HepG2 (cell line): ENCODE data around the gene ZNF117. TPM values are rescaled to one million over a fixed set of nuclear protein-coding genes. Genes with fewer than 3 reads are reported as not detected.

Source experiments
- GATA4 ChIP-seq: sonication (generic); IDR thresholded peaks from 2 replicates; pipeline ENCODE4 v1.6.1; 2016; ENCODE audit warnings: antibody characterized with exemption, low read depth, borderline replicate concordance
- MYC ChIP-seq: sonication (generic); formaldehyde crosslinking; IDR thresholded peaks from 2 replicates; pipeline ENCODE4 v1.9.0; 2021; ENCODE audit warnings: missing genetic modification reagents, borderline replicate concordance
- PHB2 ChIP-seq: fragments of 450-650 bp; IDR thresholded peaks from 2 replicates; pipeline ENCODE4 v1.6.1; 2018; ENCODE audit not compliant: partially characterized antibody
- RFXAP ChIP-seq: sonication (generic); formaldehyde crosslinking; IDR thresholded peaks from 2 replicates; pipeline ENCODE4 v1.4.0; 2020; ENCODE audit warnings: missing genetic modification reagents, borderline replicate concordance
- SAP130 ChIP-seq: IDR thresholded peaks from 2 replicates; pipeline ENCODE4 v1.6.1; 2016; ENCODE audit warnings: low read depth
- ZFY ChIP-seq: sonication (generic); formaldehyde crosslinking; IDR thresholded peaks from 2 replicates; pipeline ENCODE4 v1.4.0; 2020; ENCODE audit warnings: missing genetic modification reagents
- ZNF207 ChIP-seq: fragments of 450-650 bp; IDR thresholded peaks from 2 replicates; pipeline ENCODE4 v1.6.1; 2016; ENCODE audit warnings: antibody characterized with exemption, borderline replicate concordance
- ZNF274 ChIP-seq: sonication (generic); formaldehyde crosslinking; IDR thresholded peaks from 2 replicates; pipeline ENCODE4 v1.5.1; 2020; ENCODE audit warnings: mild to moderate bottlenecking, missing genetic modification reagents
- ZNF354B ChIP-seq: sonication (generic); formaldehyde crosslinking; IDR thresholded peaks from 2 replicates; pipeline ENCODE4 v1.8.0; 2022; ENCODE audit warnings: mild to moderate bottlenecking, missing genetic modification reagents
- ZNF768 ChIP-seq: sonication (generic); formaldehyde crosslinking; IDR thresholded peaks from 2 replicates; pipeline ENCODE4 v1.4.0; 2020; ENCODE audit warnings: missing genetic modification reagents
- ZNF776 ChIP-seq: sonication (generic); formaldehyde crosslinking; IDR thresholded peaks from 2 replicates; pipeline ENCODE4 v1.4.0; 2020; ENCODE audit warnings: mild to moderate bottlenecking, missing genetic modification reagents
- polyA plus RNA-seq, 8 experiments: library from polyadenylated mRNA; depleted of rRNA in 3 of 8; stranded (reverse) in 7 of 8; unstranded in 1 of 8; fragments of >200 nt; fragmentation: Illumina TruSeq in 4 of 8; extraction: Trizol in 4 of 8; gene quantifications; 2 replicates each; pipeline versions ENCODE4 v1.2.1 to v1.2.3, GENCODE V29; 2011 to 2016; ENCODE audit warnings: low read depth in 4 of 8, missing spikeins in 1 of 8, mixed read lengths in 1 of 8; ENCODE audit not compliant: insufficient read depth in 1 of 8
- total RNA-seq, 5 experiments: library from RNA; depleted of rRNA; stranded (reverse); fragments of >200 nt; fragmentation: Illumina TruSeq; extraction: Trizol; gene quantifications; 2 replicates each; pipeline ENCODE4 v1.2.3, GENCODE V29; 2016; ENCODE audit warnings: low read depth in 1 of 5
- TF ChIP-seq, protein P1 (sequence below): sonication (generic); formaldehyde crosslinking; IDR thresholded peaks from 2 replicates; pipeline ENCODE4 v1.4.0; 2020; ENCODE audit warnings: missing genetic modification reagents, borderline replicate concordance
- TF ChIP-seq, protein P2 (sequence below): IDR thresholded peaks from 2 replicates; pipeline ENCODE4 v1.6.1; 2016; ENCODE audit warnings: low read depth, control low read depth
- TF ChIP-seq, protein P3 (sequence below), 2 experiments: sonication (generic) in 1 of 2; formaldehyde crosslinking in 1 of 2; IDR thresholded peaks; 2 replicates each; pipeline versions ENCODE4 v1.4.0 to v1.6.1; 2016 to 2020; ENCODE audit warnings: borderline replicate concordance in 1 of 2, low read depth in 1 of 2, mild to moderate bottlenecking in 1 of 2, missing genetic modification reagents in 1 of 2

Gene ZNF117
- total and polyA plus RNA-seq, 2 of the 13 experiments (the other 11 are each of a cell fraction or from before 2014, with no cell fraction given), result 6.6 to 20.0 TPM

DNA sequence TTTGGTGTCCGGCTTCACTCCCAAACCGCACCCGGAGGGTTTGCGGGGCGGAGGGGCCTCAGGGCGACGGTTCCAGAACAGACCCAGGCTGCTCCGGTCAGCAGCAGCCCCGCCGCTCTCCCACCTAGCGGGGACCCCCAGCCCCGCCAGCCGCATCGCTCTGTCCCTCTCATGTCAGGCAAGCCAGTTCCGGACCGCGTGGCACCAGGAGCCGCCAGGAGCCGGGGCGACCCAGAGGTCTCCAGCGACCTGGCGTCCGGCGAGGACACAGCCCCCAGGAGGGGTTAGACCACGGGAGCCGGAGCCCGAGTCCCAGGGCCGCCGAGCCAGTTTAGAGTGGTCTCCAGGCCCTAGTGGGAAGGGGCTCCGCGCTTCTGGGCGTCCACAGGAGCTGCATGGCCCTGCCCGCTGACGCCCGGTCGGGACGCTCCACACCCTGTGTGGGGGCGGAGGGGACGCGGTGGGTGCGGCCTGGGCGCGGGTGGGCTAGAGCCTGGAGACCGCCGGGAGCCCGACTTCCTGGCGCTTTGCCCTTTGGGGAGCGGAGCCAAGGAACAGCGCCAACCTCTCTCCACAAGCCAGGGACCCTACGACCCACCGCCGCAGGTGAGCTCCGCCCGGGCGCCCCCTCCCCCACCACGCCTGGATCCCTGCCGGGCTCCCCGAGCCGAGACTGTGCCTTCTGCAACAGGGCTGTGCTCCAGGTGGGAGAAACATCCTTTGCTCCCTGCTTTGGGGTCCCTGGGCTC is 43.4 kb downstream of the ZNF117 start (continued):
- TF ChIP-seq, protein P1, sequence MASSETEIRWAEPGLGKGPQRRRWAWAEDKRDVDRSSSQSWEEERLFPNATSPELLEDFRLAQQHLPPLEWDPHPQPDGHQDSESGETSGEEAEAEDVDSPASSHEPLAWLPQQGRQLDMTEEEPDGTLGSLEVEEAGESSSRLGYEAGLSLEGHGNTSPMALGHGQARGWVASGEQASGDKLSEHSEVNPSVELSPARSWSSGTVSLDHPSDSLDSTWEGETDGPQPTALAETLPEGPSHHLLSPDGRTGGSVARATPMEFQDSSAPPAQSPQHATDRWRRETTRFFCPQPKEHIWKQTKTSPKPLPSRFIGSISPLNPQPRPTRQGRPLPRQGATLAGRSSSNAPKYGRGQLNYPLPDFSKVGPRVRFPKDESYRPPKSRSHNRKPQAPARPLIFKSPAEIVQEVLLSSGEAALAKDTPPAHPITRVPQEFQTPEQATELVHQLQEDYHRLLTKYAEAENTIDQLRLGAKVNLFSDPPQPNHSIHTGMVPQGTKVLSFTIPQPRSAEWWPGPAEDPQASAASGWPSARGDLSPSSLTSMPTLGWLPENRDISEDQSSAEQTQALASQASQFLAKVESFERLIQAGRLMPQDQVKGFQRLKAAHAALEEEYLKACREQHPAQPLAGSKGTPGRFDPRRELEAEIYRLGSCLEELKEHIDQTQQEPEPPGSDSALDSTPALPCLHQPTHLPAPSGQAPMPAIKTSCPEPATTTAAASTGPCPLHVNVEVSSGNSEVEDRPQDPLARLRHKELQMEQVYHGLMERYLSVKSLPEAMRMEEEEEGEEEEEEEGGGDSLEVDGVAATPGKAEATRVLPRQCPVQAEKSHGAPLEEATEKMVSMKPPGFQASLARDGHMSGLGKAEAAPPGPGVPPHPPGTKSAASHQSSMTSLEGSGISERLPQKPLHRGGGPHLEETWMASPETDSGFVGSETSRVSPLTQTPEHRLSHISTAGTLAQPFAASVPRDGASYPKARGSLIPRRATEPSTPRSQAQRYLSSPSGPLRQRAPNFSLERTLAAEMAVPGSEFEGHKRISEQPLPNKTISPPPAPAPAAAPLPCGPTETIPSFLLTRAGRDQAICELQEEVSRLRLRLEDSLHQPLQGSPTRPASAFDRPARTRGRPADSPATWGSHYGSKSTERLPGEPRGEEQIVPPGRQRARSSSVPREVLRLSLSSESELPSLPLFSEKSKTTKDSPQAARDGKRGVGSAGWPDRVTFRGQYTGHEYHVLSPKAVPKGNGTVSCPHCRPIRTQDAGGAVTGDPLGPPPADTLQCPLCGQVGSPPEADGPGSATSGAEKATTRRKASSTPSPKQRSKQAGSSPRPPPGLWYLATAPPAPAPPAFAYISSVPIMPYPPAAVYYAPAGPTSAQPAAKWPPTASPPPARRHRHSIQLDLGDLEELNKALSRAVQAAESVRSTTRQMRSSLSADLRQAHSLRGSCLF, result 0 out of 2 replicates have a peak, but pooled peaks have one; percentile 44
- 0 out of 2 replicates have a peak, but pooled peaks have one; percentile 25 for TF ChIP-seq ZNF776 (CRISPR knock-in tag)
- TF ChIP-seq ZNF768, result peak; percentile 44; the same call in 1 of the 2 replicates
- peak; percentile 33; the same call in 1 of the 2 replicates for TF ChIP-seq RFXAP (CRISPR knock-in tag)
- peak; percentile 56 for TF ChIP-seq ZFY
- no peak for TF ChIP-seq GATA4
- peak; percentile 11; the same call in 1 of the 2 replicates for TF ChIP-seq SAP130 (CRISPR knock-in tag)
- TF ChIP-seq ZNF207, result no peak
- TF ChIP-seq, protein P2, sequence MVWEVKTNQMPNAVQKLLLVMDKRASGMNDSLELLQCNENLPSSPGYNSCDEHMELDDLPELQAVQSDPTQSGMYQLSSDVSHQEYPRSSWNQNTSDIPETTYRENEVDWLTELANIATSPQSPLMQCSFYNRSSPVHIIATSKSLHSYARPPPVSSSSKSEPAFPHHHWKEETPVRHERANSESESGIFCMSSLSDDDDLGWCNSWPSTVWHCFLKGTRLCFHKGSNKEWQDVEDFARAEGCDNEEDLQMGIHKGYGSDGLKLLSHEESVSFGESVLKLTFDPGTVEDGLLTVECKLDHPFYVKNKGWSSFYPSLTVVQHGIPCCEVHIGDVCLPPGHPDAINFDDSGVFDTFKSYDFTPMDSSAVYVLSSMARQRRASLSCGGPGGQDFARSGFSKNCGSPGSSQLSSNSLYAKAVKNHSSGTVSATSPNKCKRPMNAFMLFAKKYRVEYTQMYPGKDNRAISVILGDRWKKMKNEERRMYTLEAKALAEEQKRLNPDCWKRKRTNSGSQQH, result no peak
- no peak for TF ChIP-seq ZNF354B (CRISPR knock-in tag)
- peak; percentile 39; the same call in 1 of the 2 replicates for TF ChIP-seq MYC (CRISPR knock-in tag)
- TF ChIP-seq ZNF274 (CRISPR knock-in tag), result peak; percentile 46; the same call in 1 of the 2 replicates
- no peak for TF ChIP-seq PHB2
- TF ChIP-seq, protein P3, sequence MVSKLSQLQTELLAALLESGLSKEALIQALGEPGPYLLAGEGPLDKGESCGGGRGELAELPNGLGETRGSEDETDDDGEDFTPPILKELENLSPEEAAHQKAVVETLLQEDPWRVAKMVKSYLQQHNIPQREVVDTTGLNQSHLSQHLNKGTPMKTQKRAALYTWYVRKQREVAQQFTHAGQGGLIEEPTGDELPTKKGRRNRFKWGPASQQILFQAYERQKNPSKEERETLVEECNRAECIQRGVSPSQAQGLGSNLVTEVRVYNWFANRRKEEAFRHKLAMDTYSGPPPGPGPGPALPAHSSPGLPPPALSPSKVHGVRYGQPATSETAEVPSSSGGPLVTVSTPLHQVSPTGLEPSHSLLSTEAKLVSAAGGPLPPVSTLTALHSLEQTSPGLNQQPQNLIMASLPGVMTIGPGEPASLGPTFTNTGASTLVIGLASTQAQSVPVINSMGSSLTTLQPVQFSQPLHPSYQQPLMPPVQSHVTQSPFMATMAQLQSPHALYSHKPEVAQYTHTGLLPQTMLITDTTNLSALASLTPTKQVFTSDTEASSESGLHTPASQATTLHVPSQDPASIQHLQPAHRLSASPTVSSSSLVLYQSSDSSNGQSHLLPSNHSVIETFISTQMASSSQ (IDR thresholded peaks at IDR 0.05; ENCODE audit: low read depth), result no peak
- TF ChIP-seq, protein P3 (CRISPR knock-in tag; IDR thresholded peaks at IDR 0.05; ENCODE audit: borderline replicate concordance), result no peak
